Measurements from ENCODE around the gene STX1A.

DNA sequence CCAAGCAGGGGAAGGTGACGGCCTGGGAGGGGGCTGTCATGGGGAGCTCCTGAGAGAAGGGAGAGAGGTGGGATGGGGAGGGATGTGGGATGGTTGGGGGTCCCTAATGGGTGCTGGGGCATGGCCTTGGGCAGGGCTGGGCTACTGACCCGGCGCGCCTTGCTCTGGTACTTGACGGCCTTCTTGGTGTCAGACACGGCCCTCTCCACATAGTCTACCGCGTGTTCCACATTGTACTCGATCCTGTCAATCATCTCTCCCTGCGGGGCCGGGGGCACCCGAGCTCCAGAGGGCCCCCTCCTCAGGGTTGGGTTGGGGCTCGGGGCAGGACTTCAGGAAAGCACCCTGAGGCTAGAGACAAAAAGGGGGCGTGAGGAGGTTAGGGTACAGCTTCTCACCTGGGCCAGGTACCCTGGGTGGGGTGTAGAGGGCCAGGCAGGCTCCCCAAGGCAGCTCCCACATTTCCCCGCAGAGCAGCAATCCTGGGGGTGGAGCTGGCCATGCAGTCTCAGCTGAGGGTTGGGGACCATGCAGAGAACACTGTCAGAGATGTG lies 18.8 kb downstream of the STX1A start:
- TF ChIP-seq, protein P1, sequence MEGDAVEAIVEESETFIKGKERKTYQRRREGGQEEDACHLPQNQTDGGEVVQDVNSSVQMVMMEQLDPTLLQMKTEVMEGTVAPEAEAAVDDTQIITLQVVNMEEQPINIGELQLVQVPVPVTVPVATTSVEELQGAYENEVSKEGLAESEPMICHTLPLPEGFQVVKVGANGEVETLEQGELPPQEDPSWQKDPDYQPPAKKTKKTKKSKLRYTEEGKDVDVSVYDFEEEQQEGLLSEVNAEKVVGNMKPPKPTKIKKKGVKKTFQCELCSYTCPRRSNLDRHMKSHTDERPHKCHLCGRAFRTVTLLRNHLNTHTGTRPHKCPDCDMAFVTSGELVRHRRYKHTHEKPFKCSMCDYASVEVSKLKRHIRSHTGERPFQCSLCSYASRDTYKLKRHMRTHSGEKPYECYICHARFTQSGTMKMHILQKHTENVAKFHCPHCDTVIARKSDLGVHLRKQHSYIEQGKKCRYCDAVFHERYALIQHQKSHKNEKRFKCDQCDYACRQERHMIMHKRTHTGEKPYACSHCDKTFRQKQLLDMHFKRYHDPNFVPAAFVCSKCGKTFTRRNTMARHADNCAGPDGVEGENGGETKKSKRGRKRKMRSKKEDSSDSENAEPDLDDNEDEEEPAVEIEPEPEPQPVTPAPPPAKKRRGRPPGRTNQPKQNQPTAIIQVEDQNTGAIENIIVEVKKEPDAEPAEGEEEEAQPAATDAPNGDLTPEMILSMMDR (IDR thresholded peaks at IDR 0.05) = no peak
- TF ChIP-seq POLR2AphosphoS5 (IDR thresholded peaks at IDR 0.05) = no peak
- TF ChIP-seq POLR2A (IDR thresholded peaks at IDR 0.05) = no peak
